ENCODE measurements around the gene PHLDA3. TPM values are rescaled to one million over a fixed set of nuclear protein-coding genes. Genes with fewer than 3 reads are reported as not detected.

The PHLDA3 gene
- total and polyA plus RNA-seq, 2 of the 13 experiments (the other 11 are each of a cell fraction or from before 2014, with no cell fraction given): 16.7 to 33.6 TPM

DNA sequence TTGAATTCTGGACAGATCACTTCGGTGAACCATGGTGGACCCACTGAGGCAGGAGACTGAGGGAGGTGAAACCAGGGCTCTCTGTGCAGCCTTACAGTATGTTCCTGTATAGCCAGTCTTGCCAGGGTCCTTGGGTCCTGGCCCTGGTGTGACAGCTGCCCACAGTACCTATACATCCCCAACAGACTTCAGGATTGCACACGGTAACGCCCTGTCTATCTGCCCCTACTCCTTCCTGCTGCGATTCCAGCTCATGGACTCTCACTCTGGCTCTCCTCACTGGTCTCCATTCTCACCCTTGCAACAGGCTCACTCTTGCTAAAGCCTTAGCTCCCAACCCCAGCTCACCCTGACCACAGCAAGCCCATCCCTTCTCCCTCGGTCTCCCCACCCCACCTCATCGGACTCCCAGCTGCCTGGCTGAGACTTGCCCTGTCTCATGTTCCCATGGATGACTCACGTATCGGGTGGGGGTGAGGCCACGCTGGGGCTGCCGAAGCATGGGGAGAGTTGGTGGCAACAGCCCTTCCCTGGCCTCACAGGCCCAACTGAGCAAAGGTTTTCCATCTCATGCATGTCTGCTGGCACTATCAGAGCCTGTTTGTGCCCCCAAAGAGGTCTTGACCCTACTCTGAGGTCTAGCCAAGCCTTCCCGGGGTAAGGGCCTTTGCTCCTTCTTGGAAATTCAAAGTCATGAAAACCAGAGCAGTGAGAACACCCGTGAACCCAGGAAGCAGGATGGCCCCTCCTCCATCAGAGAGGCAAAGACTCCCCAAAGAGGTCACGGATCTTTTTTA, 7.1 kb downstream of the PHLDA3 start (continued):
- no peak for TF ChIP-seq HMG20B (CRISPR knock-in tag; conservative IDR thresholded peaks at IDR 0.05)
- TF ChIP-seq NFKBIZ (CRISPR knock-in tag; IDR thresholded peaks at IDR 0.05): no peak
- TF ChIP-seq, protein P1, sequence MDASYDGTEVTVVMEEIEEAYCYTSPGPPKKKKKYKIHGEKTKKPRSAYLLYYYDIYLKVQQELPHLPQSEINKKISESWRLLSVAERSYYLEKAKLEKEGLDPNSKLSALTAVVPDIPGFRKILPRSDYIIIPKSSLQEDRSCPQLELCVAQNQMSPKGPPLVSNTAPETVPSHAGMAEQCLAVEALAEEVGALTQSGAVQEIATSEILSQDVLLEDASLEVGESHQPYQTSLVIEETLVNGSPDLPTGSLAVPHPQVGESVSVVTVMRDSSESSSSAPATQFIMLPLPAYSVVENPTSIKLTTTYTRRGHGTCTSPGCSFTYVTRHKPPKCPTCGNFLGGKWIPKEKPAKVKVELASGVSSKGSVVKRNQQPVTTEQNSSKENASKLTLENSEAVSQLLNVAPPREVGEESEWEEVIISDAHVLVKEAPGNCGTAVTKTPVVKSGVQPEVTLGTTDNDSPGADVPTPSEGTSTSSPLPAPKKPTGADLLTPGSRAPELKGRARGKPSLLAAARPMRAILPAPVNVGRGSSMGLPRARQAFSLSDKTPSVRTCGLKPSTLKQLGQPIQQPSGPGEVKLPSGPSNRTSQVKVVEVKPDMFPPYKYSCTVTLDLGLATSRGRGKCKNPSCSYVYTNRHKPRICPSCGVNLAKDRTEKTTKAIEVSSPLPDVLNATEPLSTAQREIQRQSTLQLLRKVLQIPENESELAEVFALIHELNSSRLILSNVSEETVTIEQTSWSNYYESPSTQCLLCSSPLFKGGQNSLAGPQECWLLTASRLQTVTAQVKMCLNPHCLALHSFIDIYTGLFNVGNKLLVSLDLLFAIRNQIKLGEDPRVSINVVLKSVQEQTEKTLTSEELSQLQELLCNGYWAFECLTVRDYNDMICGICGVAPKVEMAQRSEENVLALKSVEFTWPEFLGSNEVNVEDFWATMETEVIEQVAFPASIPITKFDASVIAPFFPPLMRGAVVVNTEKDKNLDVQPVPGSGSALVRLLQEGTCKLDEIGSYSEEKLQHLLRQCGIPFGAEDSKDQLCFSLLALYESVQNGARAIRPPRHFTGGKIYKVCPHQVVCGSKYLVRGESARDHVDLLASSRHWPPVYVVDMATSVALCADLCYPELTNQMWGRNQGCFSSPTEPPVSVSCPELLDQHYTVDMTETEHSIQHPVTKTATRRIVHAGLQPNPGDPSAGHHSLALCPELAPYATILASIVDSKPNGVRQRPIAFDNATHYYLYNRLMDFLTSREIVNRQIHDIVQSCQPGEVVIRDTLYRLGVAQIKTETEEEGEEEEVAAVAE (CRISPR knock-in tag; IDR thresholded peaks at IDR 0.05; ENCODE audit: borderline replicate concordance): no peak
- TF ChIP-seq, protein P2, sequence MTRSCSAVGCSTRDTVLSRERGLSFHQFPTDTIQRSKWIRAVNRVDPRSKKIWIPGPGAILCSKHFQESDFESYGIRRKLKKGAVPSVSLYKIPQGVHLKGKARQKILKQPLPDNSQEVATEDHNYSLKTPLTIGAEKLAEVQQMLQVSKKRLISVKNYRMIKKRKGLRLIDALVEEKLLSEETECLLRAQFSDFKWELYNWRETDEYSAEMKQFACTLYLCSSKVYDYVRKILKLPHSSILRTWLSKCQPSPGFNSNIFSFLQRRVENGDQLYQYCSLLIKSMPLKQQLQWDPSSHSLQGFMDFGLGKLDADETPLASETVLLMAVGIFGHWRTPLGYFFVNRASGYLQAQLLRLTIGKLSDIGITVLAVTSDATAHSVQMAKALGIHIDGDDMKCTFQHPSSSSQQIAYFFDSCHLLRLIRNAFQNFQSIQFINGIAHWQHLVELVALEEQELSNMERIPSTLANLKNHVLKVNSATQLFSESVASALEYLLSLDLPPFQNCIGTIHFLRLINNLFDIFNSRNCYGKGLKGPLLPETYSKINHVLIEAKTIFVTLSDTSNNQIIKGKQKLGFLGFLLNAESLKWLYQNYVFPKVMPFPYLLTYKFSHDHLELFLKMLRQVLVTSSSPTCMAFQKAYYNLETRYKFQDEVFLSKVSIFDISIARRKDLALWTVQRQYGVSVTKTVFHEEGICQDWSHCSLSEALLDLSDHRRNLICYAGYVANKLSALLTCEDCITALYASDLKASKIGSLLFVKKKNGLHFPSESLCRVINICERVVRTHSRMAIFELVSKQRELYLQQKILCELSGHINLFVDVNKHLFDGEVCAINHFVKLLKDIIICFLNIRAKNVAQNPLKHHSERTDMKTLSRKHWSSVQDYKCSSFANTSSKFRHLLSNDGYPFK (CRISPR knock-in tag; IDR thresholded peaks at IDR 0.05; ENCODE audit: borderline replicate concordance): no peak
- no peak for TF ChIP-seq RFXANK (CRISPR knock-in tag; IDR thresholded peaks at IDR 0.05)
- peak; percentile 46; the same call in 1 of the 2 replicates for TF ChIP-seq FOSL1 (CRISPR knock-in tag; IDR thresholded peaks at IDR 0.05; ENCODE audit: borderline replicate concordance)
- TF ChIP-seq ZFY (CRISPR knock-in tag; IDR thresholded peaks at IDR 0.05): peak; percentile 19; the same call in 1 of the 2 replicates
- no peak for TF ChIP-seq IKZF4 (CRISPR knock-in tag; IDR thresholded peaks at IDR 0.05; ENCODE audit: borderline replicate concordance, low read depth, not compliant biosample characterization)
- no peak for TF ChIP-seq ASH2L (IDR thresholded peaks at IDR 0.05; ENCODE audit: insufficient read length, low read depth, low read length)
- peak; percentile 96 for TF ChIP-seq FOSL2 (CRISPR knock-in tag; IDR thresholded peaks at IDR 0.05)
- TF ChIP-seq, protein P3, sequence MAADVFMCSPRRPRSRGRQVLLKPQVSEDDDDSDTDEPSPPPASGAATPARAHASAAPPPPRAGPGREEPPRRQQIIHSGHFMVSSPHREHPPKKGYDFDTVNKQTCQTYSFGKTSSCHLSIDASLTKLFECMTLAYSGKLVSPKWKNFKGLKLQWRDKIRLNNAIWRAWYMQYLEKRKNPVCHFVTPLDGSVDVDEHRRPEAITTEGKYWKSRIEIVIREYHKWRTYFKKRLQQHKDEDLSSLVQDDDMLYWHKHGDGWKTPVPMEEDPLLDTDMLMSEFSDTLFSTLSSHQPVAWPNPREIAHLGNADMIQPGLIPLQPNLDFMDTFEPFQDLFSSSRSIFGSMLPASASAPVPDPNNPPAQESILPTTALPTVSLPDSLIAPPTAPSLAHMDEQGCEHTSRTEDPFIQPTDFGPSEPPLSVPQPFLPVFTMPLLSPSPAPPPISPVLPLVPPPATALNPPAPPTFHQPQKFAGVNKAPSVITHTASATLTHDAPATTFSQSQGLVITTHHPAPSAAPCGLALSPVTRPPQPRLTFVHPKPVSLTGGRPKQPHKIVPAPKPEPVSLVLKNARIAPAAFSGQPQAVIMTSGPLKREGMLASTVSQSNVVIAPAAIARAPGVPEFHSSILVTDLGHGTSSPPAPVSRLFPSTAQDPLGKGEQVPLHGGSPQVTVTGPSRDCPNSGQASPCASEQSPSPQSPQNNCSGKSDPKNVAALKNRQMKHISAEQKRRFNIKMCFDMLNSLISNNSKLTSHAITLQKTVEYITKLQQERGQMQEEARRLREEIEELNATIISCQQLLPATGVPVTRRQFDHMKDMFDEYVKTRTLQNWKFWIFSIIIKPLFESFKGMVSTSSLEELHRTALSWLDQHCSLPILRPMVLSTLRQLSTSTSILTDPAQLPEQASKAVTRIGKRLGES (CRISPR knock-in tag; IDR thresholded peaks at IDR 0.05; ENCODE audit: borderline replicate concordance): no peak
- no peak for TF ChIP-seq PHF8 (CRISPR knock-in tag; IDR thresholded peaks at IDR 0.05)
- TF ChIP-seq, protein P4, sequence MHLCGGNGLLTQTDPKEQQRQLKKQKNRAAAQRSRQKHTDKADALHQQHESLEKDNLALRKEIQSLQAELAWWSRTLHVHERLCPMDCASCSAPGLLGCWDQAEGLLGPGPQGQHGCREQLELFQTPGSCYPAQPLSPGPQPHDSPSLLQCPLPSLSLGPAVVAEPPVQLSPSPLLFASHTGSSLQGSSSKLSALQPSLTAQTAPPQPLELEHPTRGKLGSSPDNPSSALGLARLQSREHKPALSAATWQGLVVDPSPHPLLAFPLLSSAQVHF (CRISPR knock-in tag; IDR thresholded peaks at IDR 0.05): no peak
- TF ChIP-seq XRCC5 (optimal IDR thresholded peaks at IDR 0.05; ENCODE audit: low read length): peak; percentile 24
- no peak for TF ChIP-seq ZNF282 (IDR thresholded peaks at IDR 0.05; ENCODE audit: partially characterized antibody)
- TF ChIP-seq, protein P5, sequence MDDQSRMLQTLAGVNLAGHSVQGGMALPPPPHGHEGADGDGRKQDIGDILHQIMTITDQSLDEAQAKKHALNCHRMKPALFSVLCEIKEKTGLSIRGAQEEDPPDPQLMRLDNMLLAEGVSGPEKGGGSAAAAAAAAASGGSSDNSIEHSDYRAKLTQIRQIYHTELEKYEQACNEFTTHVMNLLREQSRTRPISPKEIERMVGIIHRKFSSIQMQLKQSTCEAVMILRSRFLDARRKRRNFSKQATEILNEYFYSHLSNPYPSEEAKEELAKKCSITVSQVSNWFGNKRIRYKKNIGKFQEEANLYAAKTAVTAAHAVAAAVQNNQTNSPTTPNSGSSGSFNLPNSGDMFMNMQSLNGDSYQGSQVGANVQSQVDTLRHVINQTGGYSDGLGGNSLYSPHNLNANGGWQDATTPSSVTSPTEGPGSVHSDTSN (CRISPR knock-in tag; IDR thresholded peaks at IDR 0.05; ENCODE audit: borderline replicate concordance): no peak
